ENCODE measurements around the gene ZEB1.

The ZEB1 gene

GRCh38 chr10:31291123-31291522, 27.9 kb upstream of the ZEB1 start:
- H3K4me3 ChIP-seq (ENCODE audit: low read length in 2 of 2) = no peak overlapping the region
- H3K27me3 ChIP-seq (ENCODE audit: control insufficient read depth in 2 of 2, insufficient read depth in 2 of 2, low read length in 2 of 2) = no peaks in the 10 kb centered on the region
- H3K4me1 ChIP-seq (ENCODE audit: control insufficient read depth in 2 of 2, insufficient read depth in 2 of 2, low read length in 2 of 2) = no peaks in the 10 kb centered on the region
- no peak overlapping the region for H3K27ac ChIP-seq (ENCODE audit: low read depth in 2 of 2, low read length in 2 of 2)
- H3K36me3 ChIP-seq (ENCODE audit: control insufficient read depth in 2 of 2, insufficient read depth in 2 of 2, low read length in 2 of 2) = no peaks in the 10 kb centered on the region
- H3K9me3 ChIP-seq (ENCODE audit: control insufficient read depth in 2 of 2, low read length in 2 of 2) = no peaks in the 10 kb centered on the region
- no peak overlapping the region for H3K9ac ChIP-seq (ENCODE audit: low read depth in 1 of 2, low read length in 2 of 2)

DNA sequence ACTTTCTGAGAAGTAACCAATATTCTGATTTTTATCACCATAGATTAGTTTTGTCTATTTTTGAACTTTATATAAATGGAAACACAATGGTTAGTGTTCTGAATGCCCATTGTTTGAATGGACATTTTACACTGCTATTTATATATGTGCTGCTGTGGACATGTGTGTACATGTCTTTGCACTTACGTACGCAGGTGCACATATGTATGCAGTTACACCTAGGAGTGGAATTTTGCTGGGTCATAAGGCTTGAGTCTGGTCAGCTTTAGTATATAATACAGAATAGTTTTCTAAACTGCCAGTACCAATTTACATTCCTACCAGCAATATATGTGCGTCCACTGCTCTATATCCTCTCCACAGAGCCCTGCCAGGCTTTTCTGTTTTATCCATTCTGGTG, 24.5 kb upstream of the ZEB1 start:
- Histone ChIP-seq H3K27ac (ENCODE audit: low read depth in 2 of 2, low read length in 2 of 2) (no peak overlapping the region), H3K4me1 (ENCODE audit: control insufficient read depth in 2 of 2, insufficient read depth in 2 of 2, low read length in 2 of 2) (no peaks in the 10 kb centered on the region), H3K9ac (ENCODE audit: low read depth in 1 of 2, low read length in 2 of 2) (no peak overlapping the region), H3K9me3 (ENCODE audit: control insufficient read depth in 2 of 2, low read length in 2 of 2) (no peaks in the 10 kb centered on the region), H3K27me3 (ENCODE audit: control insufficient read depth in 2 of 2, insufficient read depth in 2 of 2, low read length in 2 of 2) (no peaks in the 10 kb centered on the region), H3K4me3 (ENCODE audit: low read length in 2 of 2) (no peak overlapping the region), H3K36me3 (ENCODE audit: control insufficient read depth in 2 of 2, insufficient read depth in 2 of 2, low read length in 2 of 2) (no peaks in the 10 kb centered on the region)

- H3K4me3 ChIP-seq (ENCODE audit: low read length in 2 of 2) = no peak overlapping the region
- no peak overlapping the region for H3K27ac ChIP-seq (ENCODE audit: low read depth in 2 of 2, low read length in 2 of 2)
- no peaks in the 10 kb centered on the region for H3K9me3 ChIP-seq (ENCODE audit: control insufficient read depth in 2 of 2, low read length in 2 of 2)
- no peaks in the 10 kb centered on the region for H3K36me3 ChIP-seq (ENCODE audit: control insufficient read depth in 2 of 2, insufficient read depth in 2 of 2, low read length in 2 of 2)
- no peak overlapping the region for H3K9ac ChIP-seq (ENCODE audit: low read depth in 1 of 2, low read length in 2 of 2)
- H3K4me1 ChIP-seq (ENCODE audit: control insufficient read depth in 2 of 2, insufficient read depth in 2 of 2, low read length in 2 of 2) = no peaks in the 10 kb centered on the region
- no peaks in the 10 kb centered on the region for H3K27me3 ChIP-seq (ENCODE audit: control insufficient read depth in 2 of 2, insufficient read depth in 2 of 2, low read length in 2 of 2)
These were observed 22.3 kb upstream of the ZEB1 start for GRCh38 chr10:31296754-31297153.

GRCh38 chr10:31299119-31299518, 19.9 kb upstream of the ZEB1 start:
- Histone ChIP-seq H3K9ac (ENCODE audit: low read depth in 1 of 2, low read length in 2 of 2) (no peak overlapping the region), H3K9me3 (ENCODE audit: control insufficient read depth in 2 of 2, low read length in 2 of 2) (no peaks in the 10 kb centered on the region), H3K36me3 (ENCODE audit: control insufficient read depth in 2 of 2, insufficient read depth in 2 of 2, low read length in 2 of 2) (no peaks in the 10 kb centered on the region), H3K27ac (ENCODE audit: low read depth in 2 of 2, low read length in 2 of 2) (no peak overlapping the region), H3K27me3 (ENCODE audit: control insufficient read depth in 2 of 2, insufficient read depth in 2 of 2, low read length in 2 of 2) (no peaks in the 10 kb centered on the region), H3K4me3 (ENCODE audit: low read length in 2 of 2) (no peak overlapping the region), H3K4me1 (ENCODE audit: control insufficient read depth in 2 of 2, insufficient read depth in 2 of 2, low read length in 2 of 2) (no peaks in the 10 kb centered on the region)

DNA sequence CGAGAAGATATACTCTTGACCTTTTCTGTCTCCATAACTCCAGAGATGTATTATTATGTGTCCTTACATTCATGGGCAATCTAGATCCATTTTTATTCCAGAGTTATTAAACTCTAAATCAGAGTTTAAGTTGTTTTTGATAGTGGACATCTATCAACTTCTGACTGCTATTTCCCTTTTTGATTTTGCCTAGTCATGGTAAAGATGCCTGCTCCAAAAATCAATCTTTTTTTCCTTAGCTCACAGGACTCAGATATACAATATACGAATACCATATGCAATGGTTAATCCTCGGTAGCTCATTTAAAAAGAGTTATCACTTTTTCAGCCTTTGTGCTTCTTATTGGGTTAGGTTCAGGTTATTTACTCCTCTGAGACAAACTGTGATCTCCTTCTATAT, 15.8 kb upstream of the ZEB1 start:
- Histone ChIP-seq H3K4me3 (ENCODE audit: low read length in 2 of 2) (no peak overlapping the region), H3K9ac (ENCODE audit: low read depth in 1 of 2, low read length in 2 of 2) (no peak overlapping the region), H3K9me3 (ENCODE audit: control insufficient read depth in 2 of 2, low read length in 2 of 2) (no peaks in the 10 kb centered on the region), H3K4me1 (ENCODE audit: control insufficient read depth in 2 of 2, insufficient read depth in 2 of 2, low read length in 2 of 2) (no peaks in the 10 kb centered on the region), H3K27ac (ENCODE audit: low read depth in 2 of 2, low read length in 2 of 2) (no peak overlapping the region), H3K36me3 (ENCODE audit: control insufficient read depth in 2 of 2, insufficient read depth in 2 of 2, low read length in 2 of 2) (no peaks in the 10 kb centered on the region), H3K27me3 (ENCODE audit: control insufficient read depth in 2 of 2, insufficient read depth in 2 of 2, low read length in 2 of 2) (no peaks in the 10 kb centered on the region)

DNA sequence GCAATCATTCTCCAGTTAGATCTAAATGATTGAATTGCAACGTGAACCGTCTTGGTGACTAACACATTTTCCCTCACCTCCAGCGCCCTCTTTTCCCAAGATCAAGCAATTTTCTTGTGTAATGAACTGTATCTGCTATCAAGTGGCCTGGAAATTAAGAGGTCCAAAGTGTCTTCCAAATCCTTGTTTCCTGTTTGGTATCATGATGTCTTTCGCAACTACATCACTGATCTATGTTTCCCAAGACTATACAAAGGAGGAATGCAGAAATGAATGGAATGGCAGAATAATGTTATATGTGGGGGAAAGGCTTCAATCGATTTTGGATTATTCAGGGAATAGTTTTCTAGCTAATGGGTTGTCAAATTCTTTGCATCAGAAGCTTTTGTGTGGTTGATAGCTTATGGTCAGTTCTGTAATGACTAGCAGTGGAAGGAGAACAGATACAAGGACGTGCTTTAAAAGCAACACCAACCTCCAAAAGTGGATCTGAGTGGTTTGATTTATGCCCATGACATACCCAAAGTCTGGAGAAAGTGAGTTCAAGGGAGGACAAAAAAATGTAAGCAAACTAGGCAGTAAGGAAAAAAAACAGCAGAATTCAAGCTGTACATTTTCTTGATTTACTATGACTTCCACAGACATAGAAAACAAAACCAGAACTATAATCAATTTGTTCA, 14.6 kb upstream of the ZEB1 start:
- Histone ChIP-seq H3K4me1 (ENCODE audit: control insufficient read depth in 2 of 2, insufficient read depth in 2 of 2, low read length in 2 of 2) (no peaks in the 10 kb centered on the region), H3K9me3 (ENCODE audit: control insufficient read depth in 2 of 2, low read length in 2 of 2) (no peaks in the 10 kb centered on the region), H3K4me3 (ENCODE audit: low read length in 2 of 2) (no peak overlapping the region), H3K27ac (ENCODE audit: low read depth in 2 of 2, low read length in 2 of 2) (no peak overlapping the region), H3K27me3 (ENCODE audit: control insufficient read depth in 2 of 2, insufficient read depth in 2 of 2, low read length in 2 of 2) (no peaks in the 10 kb centered on the region), H3K36me3 (ENCODE audit: control insufficient read depth in 2 of 2, insufficient read depth in 2 of 2, low read length in 2 of 2) (no peaks in the 10 kb centered on the region), H3K9ac (ENCODE audit: low read depth in 1 of 2, low read length in 2 of 2) (no peak overlapping the region)

GRCh38 chr10:31313396-31313795, 5.6 kb upstream of the ZEB1 start:
- H3K27me3 ChIP-seq (ENCODE audit: control insufficient read depth in 2 of 2, insufficient read depth in 2 of 2, low read length in 2 of 2) = no peaks in the 10 kb centered on the region

GRCh38 chr10:31314256-31315150, 4.5 kb upstream of the ZEB1 start:
- Histone ChIP-seq H3K36me3 (ENCODE audit: control insufficient read depth in 2 of 2, insufficient read depth in 2 of 2, low read length in 2 of 2) (no peaks in the 10 kb centered on the region), H3K4me1 (ENCODE audit: control insufficient read depth in 2 of 2, insufficient read depth in 2 of 2, low read length in 2 of 2) (peaks cover 3 to 6% of the 10 kb centered on the region in 2 donors), H3K27me3 (ENCODE audit: control insufficient read depth in 2 of 2, insufficient read depth in 2 of 2, low read length in 2 of 2) (no peaks in the 10 kb centered on the region), H3K9ac (ENCODE audit: low read depth in 1 of 2, low read length in 2 of 2) (no peak overlapping the region), H3K4me3 (ENCODE audit: low read length in 2 of 2) (no peak overlapping the region), H3K27ac (ENCODE audit: low read depth in 2 of 2, low read length in 2 of 2) (no peak overlapping the region), H3K9me3 (ENCODE audit: control insufficient read depth in 2 of 2, low read length in 2 of 2) (no peaks in the 10 kb centered on the region)

More at GRCh38 chr10:31313396-31313795, 5.6 kb upstream of the ZEB1 start:
- Histone ChIP-seq H3K4me1 (ENCODE audit: control insufficient read depth in 2 of 2, insufficient read depth in 2 of 2, low read length in 2 of 2) (peaks cover 3 to 4% of the 10 kb centered on the region in 2 donors), H3K9ac (ENCODE audit: low read depth in 1 of 2, low read length in 2 of 2) (no peak overlapping the region), H3K36me3 (ENCODE audit: control insufficient read depth in 2 of 2, insufficient read depth in 2 of 2, low read length in 2 of 2) (no peaks in the 10 kb centered on the region), H3K27ac (ENCODE audit: low read depth in 2 of 2, low read length in 2 of 2) (no peak overlapping the region), H3K4me3 (ENCODE audit: low read length in 2 of 2) (no peak overlapping the region), H3K9me3 (ENCODE audit: control insufficient read depth in 2 of 2, low read length in 2 of 2) (no peaks in the 10 kb centered on the region)

DNA sequence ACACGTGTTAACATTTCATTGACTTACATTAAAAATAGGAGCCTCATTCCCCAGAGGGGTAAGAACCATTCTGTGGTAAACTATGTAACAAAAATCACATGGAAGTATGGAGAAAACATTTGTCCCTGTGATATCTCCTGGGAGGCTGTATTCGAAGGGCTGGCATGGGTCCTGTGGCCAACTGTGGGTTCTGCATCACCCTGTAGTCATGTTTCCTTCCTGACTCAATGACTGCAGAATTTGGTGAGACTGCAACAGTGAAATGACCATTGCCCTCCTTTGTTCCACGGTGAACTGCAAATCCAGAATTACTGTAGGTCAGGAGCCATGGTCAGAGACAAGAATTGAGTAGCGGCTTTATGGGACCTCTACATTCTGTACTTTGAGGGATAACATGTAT, 3.6 kb upstream of the ZEB1 start:
- no peak overlapping the region for H3K4me3 ChIP-seq (ENCODE audit: low read length in 2 of 2)
- H3K4me1 ChIP-seq (ENCODE audit: control insufficient read depth in 2 of 2, insufficient read depth in 2 of 2, low read length in 2 of 2) = peaks cover 3 to 6% of the 10 kb centered on the region in 2 donors
- H3K9ac ChIP-seq (ENCODE audit: low read depth in 1 of 2, low read length in 2 of 2) = no peak overlapping the region
- no peak overlapping the region for H3K27ac ChIP-seq (ENCODE audit: low read depth in 2 of 2, low read length in 2 of 2)
- no peaks in the 10 kb centered on the region for H3K9me3 ChIP-seq (ENCODE audit: control insufficient read depth in 2 of 2, low read length in 2 of 2)
- peaks cover 0 to 2% of the 10 kb centered on the region in 2 donors for H3K27me3 ChIP-seq (ENCODE audit: control insufficient read depth in 2 of 2, insufficient read depth in 2 of 2, low read length in 2 of 2)
- no peaks in the 10 kb centered on the region for H3K36me3 ChIP-seq (ENCODE audit: control insufficient read depth in 2 of 2, insufficient read depth in 2 of 2, low read length in 2 of 2)

GRCh38 chr10:31317171-31317570, 1.8 kb upstream of the ZEB1 start:
- H3K4me1 ChIP-seq (ENCODE audit: control insufficient read depth in 2 of 2, insufficient read depth in 2 of 2, low read length in 2 of 2) = peaks cover 5 to 6% of the 10 kb centered on the region in 2 donors
- H3K27me3 ChIP-seq (ENCODE audit: control insufficient read depth in 2 of 2, insufficient read depth in 2 of 2, low read length in 2 of 2) = peaks cover 0 to 5% of the 10 kb centered on the region in 2 donors
- no peak overlapping the region for H3K4me3 ChIP-seq (ENCODE audit: low read length in 2 of 2)
- no peaks in the 10 kb centered on the region for H3K9me3 ChIP-seq (ENCODE audit: control insufficient read depth in 2 of 2, low read length in 2 of 2)
- H3K9ac ChIP-seq (ENCODE audit: low read depth in 1 of 2, low read length in 2 of 2) = no peak overlapping the region
- H3K36me3 ChIP-seq (ENCODE audit: control insufficient read depth in 2 of 2, insufficient read depth in 2 of 2, low read length in 2 of 2) = no peaks in the 10 kb centered on the region
- H3K27ac ChIP-seq (ENCODE audit: low read depth in 2 of 2, low read length in 2 of 2) = no peak overlapping the region

Measured in mucosa of rectum (tissue), 2 donors.